Measurements from ENCODE around the gene GLOD5.

The GLOD5 gene

GRCh38 chrX:48754238-48754637, 7.3 kb upstream of the GLOD5 start:
- DNase-seq (ENCODE audit: low read depth) = no peak

DNA sequence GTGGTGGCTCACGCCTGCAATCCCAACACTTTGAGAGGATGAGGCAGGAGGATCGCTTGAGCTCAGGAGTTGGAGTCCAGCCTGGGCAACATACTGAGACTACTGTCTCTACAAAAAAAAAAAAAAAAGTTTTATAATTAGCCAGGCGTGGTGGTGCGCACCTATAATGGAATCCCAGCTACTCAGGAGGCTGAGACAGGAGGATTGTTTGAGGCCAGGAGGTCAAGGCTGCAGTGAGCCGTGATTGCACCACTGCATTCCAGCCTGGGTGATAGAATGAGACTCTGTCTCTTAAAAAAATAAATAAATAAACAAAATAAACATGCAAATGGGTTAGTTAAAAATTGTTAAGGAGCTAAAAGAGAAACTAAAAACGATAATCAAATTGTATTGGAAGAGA, 7.7 kb downstream of the GLOD5 start:
- DNase-seq (ENCODE audit: low read depth) = no peak

DNA sequence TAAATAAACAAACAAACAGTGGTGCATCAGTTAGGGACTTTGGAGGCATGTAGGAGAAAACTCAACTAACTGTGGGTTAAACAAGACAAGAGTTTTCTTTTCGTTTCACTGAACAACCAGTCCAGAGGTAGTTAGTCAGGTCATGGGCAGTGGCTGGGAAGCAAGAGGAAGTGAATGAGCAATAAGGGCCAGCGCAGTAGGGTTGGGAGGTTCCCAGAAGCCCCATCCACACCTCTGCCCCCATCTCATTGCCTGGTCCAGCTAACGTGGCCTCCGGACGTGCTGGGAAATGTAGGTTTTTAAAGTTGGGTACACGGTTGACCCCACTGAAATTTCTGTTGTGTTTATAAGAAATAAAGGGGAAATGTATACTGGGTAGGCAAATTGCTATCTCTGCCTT, 8.7 kb downstream of the GLOD5 start:
- DNase-seq (ENCODE audit: low read depth) = no peak

DNA sequence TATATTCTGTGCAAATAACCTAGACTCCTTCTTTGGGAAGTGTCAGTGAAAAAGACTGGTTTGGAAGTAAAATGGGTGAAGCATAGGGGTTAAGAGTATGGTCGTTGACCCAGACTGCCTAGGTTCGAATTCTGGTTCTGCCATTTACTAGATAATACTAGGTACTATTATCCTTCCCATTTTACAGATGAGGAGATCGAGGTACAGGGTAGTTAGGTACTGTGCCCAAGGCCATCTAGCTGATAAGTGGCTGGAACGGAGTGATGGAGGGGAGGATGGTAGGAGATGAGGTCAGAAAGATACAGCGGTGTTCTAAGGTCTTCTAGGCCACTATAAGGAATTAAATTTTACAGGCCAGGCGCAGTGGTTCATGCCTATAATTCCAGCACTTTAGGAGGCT, 11.1 kb downstream of the GLOD5 start:
- DNase-seq (ENCODE audit: low read depth) = no peak

- no peak for DNase-seq (ENCODE audit: low read depth)
These were observed 15.4 kb downstream of the GLOD5 start for GRCh38 chrX:48776818-48777439.

DNA sequence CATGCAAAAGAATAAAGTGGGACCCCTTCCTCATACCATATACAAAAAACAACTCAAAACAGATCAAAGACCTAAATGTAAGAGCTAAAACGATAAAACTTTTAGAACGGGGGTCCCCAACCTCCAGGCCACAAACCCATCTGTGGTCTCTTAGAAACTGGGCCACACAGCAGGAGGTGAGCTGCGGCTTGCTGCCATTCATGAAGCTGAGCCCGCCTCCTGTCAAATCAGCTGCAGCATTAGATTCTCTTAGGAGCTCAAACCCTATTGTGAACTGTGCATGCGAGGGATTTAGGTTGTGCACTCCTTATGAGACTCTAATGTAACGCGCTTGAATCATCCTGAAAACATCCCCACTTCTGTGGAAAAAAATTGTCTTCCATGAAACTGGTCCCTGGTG, 17.9 kb downstream of the GLOD5 start:
- no peak for DNase-seq (ENCODE audit: low read depth)

- DNase-seq (ENCODE audit: low read depth) = no peak
These were observed 20.2 kb downstream of the GLOD5 start for GRCh38 chrX:48781705-48782104.

DNA sequence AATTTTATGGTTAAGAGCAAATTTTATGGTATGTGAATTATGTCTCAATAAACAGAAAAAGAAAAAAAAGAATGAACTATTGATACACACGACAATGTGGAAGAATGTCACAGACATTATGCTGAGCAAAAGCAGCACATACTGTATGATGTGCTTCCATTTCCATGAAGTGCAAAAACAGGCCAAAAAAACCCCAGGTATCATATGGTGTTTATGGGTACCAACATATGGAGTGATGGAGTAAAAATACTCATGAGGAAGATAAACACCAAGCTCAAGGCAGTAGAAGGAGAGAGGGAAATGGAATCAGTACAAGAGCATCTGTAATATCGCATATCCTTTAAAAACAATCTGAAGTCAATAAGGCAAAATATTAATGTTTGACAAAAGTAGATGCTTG, 20.7 kb downstream of the GLOD5 start:
- DNase-seq (ENCODE audit: low read depth) = no peak

- DNase-seq (ENCODE audit: low read depth) = no peak
These were observed 21.2 kb downstream of the GLOD5 start for GRCh38 chrX:48782795-48783194.

DNA sequence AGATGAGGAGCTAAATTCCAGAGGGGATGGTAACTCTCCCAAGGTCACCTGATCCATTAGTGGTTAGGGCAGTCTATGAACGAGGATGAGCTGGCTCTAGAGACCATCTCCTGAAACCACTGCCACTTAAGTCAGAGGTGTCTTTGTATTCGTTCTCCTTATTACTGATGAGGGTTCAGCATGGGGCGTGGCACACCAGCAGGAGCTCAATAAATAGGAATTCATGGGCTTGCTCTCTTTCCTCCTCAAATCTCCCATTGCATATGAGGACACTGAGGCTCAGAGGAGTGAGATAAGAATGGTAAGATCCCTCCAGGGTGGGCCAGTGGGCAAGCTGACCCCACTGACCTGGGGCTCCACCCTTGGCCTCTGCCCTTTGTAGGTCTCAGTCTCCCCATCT, 23.2 kb downstream of the GLOD5 start:
- no peak for DNase-seq (ENCODE audit: low read depth)

GRCh38 chrX:48785186-48785539, 23.6 kb downstream of the GLOD5 start:
- DNase-seq (ENCODE audit: low read depth) = no peak

- DNase-seq (ENCODE audit: low read depth) = no peak
These were observed 24.1 kb downstream of the GLOD5 start for GRCh38 chrX:48785540-48786214.

DNA sequence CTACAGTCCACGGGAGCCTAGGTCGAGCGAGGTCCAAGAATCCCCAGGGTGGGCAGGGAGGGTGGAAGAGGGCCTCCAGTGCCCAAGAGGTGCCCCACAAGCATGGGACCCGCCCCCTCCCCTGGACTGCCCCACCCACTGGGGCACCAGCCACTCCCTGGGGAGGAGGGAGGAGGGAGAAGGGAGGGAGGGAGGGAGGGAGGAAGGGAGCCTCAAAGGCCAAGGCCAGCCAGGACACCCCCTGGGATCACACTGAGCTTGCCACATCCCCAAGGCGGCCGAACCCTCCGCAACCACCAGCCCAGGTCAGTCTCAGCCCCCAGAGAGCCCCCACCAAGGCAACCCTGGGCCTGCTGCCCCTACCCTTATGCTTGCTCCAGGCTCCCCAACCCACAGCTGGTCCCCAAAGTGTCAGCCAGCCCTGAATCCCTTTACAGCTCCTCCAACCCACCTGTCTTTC, 24.8 kb downstream of the GLOD5 start, which contains the start of gene GATA1:
Gene GATA1 (plus strand): TSS at position 250 of the 460 bp plus-strand sequence. CDS start 4,520 bp downstream, outside the sequence.
- DNase-seq (ENCODE audit: low read depth) = no peak

DNA sequence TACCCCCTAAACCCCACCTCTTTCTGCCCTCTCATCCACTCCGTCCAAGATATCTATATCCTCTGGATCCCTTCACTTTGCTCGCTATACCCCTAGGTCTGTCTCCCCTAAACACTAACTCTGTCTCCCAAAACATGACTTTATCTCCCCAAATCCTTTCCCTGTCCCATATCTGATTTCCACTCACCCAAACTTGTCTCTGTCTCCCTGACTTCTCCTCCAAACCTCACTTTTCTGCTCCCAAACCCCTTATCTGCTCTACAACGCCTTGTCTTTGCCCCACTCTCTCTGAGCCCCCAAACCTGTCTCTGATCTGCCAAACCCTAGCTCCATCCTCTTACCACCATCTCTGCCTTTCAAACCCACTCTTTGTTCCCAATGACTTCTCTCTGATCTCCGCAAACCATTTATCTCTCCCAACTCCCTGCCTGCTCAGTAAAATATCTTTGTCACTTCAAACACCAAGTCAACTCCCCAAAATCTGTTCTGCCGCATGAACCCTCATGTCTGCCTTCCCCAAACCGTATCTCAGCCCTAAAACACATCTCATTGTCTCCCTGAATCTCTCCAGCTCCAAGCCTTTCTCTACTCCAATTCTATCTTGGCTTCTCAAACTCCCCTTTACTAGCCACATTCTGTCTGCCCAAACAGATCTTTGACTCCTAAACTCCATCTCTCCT, 25.4 kb downstream of the GLOD5 start:
- DNase-seq (ENCODE audit: low read depth) = no peak

DNA sequence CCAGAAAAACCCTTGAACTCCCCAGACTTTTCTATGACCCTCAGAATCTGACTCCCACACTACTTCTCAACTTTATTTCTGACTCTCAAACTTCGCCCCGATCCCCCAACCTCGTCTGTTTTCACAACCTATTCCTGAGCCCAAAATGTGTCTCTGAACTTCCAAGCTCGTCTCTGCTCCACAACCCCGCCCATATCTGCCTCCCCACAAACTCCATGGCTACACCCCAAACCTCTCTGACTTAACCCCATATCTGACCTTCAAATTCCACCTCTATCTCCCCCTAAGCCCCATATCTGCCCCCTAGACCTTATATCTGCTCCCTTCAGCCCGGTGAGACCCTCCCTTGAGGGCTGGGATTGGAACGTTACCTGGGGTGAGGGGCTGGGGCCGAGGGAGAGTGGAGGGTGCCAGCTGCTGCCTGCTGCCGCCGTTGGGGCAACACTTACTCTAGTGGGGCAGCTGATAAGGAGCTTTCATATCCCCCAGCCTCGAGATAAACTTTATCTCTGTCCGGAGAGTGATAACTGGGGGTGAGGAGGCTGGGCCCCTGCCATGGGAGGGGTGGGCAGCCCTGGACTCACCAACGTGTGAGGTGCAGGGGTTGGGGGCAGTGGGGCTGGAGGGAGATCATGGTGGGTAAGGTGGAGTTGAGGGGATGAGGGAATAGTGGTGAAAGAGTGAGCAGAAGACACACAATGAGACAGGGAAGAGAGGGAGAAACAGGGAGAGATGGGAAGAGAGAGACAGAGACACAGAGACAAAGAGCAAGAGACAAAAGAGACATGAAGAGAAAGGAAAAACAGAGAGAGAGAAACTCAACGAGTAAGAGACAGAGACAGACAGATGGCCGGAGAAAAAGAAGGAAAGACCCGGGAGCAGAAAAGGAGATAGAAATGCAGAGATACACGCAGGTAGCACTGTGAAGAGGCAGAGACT, 26.2 kb downstream of the GLOD5 start:
- DNase-seq (ENCODE audit: low read depth) = no peak

DNA sequence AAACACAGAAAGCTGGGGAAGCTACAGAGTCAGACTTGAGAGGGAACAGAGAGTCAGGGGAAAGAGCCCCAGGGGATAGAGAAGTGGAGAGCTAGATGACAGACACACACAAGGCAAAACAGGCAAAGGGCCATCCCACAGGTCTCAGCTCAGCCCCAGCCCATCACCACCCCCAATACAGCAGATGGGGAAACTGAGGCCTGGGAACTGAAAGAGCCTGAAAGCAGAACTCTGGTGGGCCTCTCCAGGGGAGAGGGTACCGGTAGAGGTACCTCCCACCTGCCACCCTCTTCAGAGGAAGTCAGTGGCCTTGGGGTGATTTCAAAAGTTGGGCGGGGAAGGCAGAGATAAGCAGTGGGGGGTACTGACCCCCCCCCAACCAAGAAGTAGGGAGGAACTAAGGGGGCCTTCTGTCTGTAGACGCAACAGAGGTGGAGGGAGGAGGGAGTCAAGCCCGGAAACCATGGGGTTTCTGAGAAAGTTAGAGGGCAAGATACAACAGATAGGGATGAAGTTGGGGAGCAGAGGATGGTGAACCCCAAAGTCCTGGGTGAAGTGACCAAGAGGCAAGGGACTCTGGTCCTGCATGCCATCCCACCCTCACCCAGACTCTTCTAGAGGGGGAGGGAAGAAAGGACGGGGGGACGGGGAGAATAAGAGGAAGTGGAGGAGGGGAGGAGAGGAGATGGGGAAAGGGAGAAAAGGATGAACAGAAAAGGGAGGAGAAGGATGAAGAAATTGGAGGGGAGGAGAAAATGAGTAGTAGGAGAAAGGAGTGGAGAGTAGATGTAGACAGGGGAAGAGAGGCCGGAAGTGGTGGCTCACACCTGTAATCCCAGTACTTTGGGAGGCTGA, 28.0 kb downstream of the GLOD5 start:
- no peak for DNase-seq (ENCODE audit: low read depth)

DNA sequence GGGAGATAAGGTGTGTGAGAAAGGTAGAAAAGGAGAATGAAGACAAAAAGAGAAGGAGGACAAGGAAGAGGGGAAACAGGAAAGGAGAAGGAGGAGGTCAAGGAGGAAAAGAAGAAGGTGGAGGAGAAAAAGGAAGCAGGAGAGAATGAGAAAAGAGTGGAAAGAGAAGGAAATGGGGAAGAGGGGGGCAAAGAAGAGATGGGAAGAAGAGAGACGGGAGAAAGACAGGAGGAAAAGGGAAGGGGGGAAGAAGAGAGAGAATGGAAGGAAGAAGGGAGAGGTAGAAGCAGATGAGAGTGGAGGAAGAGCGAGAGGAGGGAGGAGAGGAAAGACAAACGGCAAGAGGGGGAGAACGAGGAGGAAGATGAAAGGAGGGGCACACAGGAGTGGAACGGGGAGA, 28.9 kb downstream of the GLOD5 start:
- DNase-seq (ENCODE audit: low read depth) = no peak

DNA sequence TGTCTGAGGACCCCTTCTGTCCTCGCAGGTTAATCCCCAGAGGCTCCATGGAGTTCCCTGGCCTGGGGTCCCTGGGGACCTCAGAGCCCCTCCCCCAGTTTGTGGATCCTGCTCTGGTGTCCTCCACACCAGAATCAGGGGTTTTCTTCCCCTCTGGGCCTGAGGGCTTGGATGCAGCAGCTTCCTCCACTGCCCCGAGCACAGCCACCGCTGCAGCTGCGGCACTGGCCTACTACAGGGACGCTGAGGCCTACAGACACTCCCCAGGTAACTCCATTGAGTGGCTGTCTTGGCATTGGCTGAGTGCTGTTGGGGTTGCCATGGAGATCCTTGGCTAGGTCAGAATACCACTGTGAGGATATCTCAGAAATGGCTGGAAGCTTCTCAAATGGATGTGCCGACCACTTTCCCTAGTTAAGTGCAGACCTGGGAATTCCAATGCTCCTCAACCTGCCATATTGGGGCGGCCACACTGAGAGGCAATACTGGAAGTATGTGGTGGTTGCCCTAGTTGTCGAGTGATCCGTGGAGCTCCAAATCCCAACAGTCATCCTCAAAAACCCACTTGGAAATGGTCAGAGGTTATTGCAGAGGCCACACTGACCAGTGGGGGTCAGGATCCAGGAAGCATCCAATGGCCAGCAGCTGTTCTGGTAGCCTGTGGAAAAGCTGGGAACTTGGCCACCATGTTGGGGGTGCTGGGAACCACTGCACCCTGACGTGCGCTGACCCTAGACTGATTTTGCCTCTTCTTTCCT, 29.7 kb downstream of the GLOD5 start:
- no peak for DNase-seq (ENCODE audit: low read depth)

DNA sequence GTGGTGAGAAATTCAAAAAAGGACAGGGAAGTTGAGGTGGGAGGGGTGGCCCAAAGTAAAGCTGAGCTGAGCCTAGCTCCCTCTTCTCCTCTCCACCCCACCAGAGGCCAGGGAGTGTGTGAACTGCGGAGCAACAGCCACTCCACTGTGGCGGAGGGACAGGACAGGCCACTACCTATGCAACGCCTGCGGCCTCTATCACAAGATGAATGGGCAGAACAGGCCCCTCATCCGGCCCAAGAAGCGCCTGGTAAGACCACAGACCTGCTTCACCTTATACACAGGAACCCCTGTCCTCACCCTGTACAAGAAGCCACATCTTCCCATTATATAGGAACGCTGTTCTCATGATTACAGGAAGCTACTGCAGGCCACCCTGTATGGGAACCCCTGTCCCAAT, 30.7 kb downstream of the GLOD5 start:
- no peak for DNase-seq (ENCODE audit: low read depth)

- DNase-seq (ENCODE audit: low read depth) = no peak
These were observed 32.4 kb downstream of the GLOD5 start for GRCh38 chrX:48793935-48794334.
